OCI-LY3 (cell line): ENCODE data around the gene PRDM11.

Source experiments
- H2AFZ ChIP-seq: fragments of 200-600, 300-600 bp; shearing (Covaris generic); 2 replicates; pipeline ENCODE4 v1.6.0; 2014; ENCODE audit warnings: antibody characterized with exemption, low read depth, low read length
- H3K27ac ChIP-seq: fragments of 200-600, 300-600 bp; sonication (generic); 2 replicates; pipeline ENCODE4 v1.5.1; 2014; ENCODE audit warnings: mild to moderate bottlenecking, low read length, moderate library complexity, mixed read lengths
- H3K27me3 ChIP-seq: fragments of 200-600, 300-600 bp; sonication (generic); 2 replicates; pipeline ENCODE4 v1.6.1; 2014; ENCODE audit warnings: low read depth, low read length, mixed read lengths
- H3K36me3 ChIP-seq: fragments of 200-600, 300-600 bp; sonication (generic); replicated peaks from 2 replicates; pipeline ENCODE3; 2014; ENCODE audit warnings: low read depth, low read length, mixed read lengths
- H3K4me1 ChIP-seq: fragments of 300-600, 200-600 bp; sonication (generic); 2 replicates; pipeline ENCODE4 v1.6.1; 2014; ENCODE audit warnings: low read length, mixed read lengths
- H3K4me2 ChIP-seq: fragments of 200-600, 300-600 bp; sonication (generic); 2 replicates; pipeline ENCODE4 v1.6.1; 2014; ENCODE audit warnings: low read length, mixed read lengths
- H3K4me3 ChIP-seq: fragments of 300-600, 200-600 bp; sonication (generic); 2 replicates; pipeline ENCODE4 v1.5.1; 2014; ENCODE audit warnings: antibody characterized with exemption, mild to moderate bottlenecking, low read length, moderate library complexity
- H3K79me2 ChIP-seq: fragments of 300-600, 200-600 bp; shearing (Covaris generic); 2 replicates; pipeline ENCODE4 v1.6.1; 2014; ENCODE audit warnings: mild to moderate bottlenecking, low read length, mixed read lengths
- H3K9ac ChIP-seq: fragments of 300-600, 200-600 bp; shearing (Covaris generic); 2 replicates; pipeline ENCODE4 v1.6.0; 2014; ENCODE audit warnings: mild to moderate bottlenecking, low read length, moderate library complexity
- H3K9me3 ChIP-seq: fragments of 200-600, 300-600 bp; shearing (Covaris generic); 2 replicates; pipeline ENCODE4 v1.6.1; 2014; ENCODE audit warnings: low read length, mixed read lengths; ENCODE audit not compliant: insufficient read depth
- H4K20me1 ChIP-seq: fragments of 200-600, 300-600 bp; sonication (generic); 2 replicates; pipeline ENCODE4 v1.6.1; 2016; ENCODE audit warnings: low read length, mixed read lengths; ENCODE audit not compliant: insufficient read depth
- CTCF ChIP-seq: fragments of 200-600, 300-600 bp; sonication (generic); IDR thresholded peaks from 2 replicates; pipeline ENCODE4 v1.5.1; 2014; ENCODE audit warnings: antibody characterized with exemption, low read length, low read depth
- EZH2phosphoT487 ChIP-seq: fragments of 200-600 bp; shearing (Covaris generic); IDR thresholded peaks from 2 replicates; pipeline ENCODE4 v1.6.1; 2018; ENCODE audit warnings: antibody characterized with exemption, mixed run types, low read depth

PRDM11 gene

GRCh38 chr11:45133878-45134277, 12.6 kb upstream of the PRDM11 start:
- no peaks in the 10 kb centered on the region for H4K20me1 ChIP-seq
- no peak overlapping the region for H3K9ac ChIP-seq
- H2AFZ ChIP-seq = no peak overlapping the region
- no peaks in the 10 kb centered on the region for H3K36me3 ChIP-seq
- no peak overlapping the region for H3K4me3 ChIP-seq
- no peaks in the 10 kb centered on the region for H3K4me1 ChIP-seq
- H3K9me3 ChIP-seq = 0 out of 2 replicates have a peak, but pooled peaks cover 2% of the 10 kb centered on the region
- peaks cover 57% of the 10 kb centered on the region for H3K27me3 ChIP-seq
- no peaks in the 10 kb centered on the region for H3K79me2 ChIP-seq
- H3K27ac ChIP-seq = no peak overlapping the region
- no peak for TF ChIP-seq EZH2phosphoT487
- no peak for TF ChIP-seq CTCF
- H3K4me2 ChIP-seq = no peak overlapping the region

GRCh38 chr11:45141171-45141570, 5.3 kb upstream of the PRDM11 start:
- Histone ChIP-seq H3K4me2 (no peak overlapping the region), H3K9ac (no peak overlapping the region), H3K27ac (no peak overlapping the region), H3K9me3 (no peaks in the 10 kb centered on the region), H3K4me3 (no peak overlapping the region), H3K27me3 (peaks cover 52% of the 10 kb centered on the region), H2AFZ (no peak overlapping the region), H3K36me3 (no peaks in the 10 kb centered on the region), H3K79me2 (no peaks in the 10 kb centered on the region), H4K20me1 (no peaks in the 10 kb centered on the region), H3K4me1 (peaks cover 5% of the 10 kb centered on the region)
- TF ChIP-seq EZH2phosphoT487 (no peak), CTCF (no peak)

GRCh38 chr11:45141631-45142030, 4.8 kb upstream of the PRDM11 start:
- H3K4me3 ChIP-seq = no peak overlapping the region
- H3K27me3 ChIP-seq = peaks cover 53% of the 10 kb centered on the region
- no peaks in the 10 kb centered on the region for H3K9me3 ChIP-seq
- H4K20me1 ChIP-seq = no peaks in the 10 kb centered on the region
- H2AFZ ChIP-seq = no peak overlapping the region
- TF ChIP-seq EZH2phosphoT487 (no peak), CTCF (no peak)
- H3K4me1 ChIP-seq = peaks cover 5% of the 10 kb centered on the region
- no peak overlapping the region for H3K27ac ChIP-seq
- no peaks in the 10 kb centered on the region for H3K79me2 ChIP-seq
- H3K36me3 ChIP-seq = no peaks in the 10 kb centered on the region
- no peak overlapping the region for H3K9ac ChIP-seq
- H3K4me2 ChIP-seq = no peak overlapping the region

GRCh38 chr11:45142241-45143055, 4.0 kb upstream of the PRDM11 start:
- Histone ChIP-seq H3K79me2 (peaks cover 2% of the 10 kb centered on the region), H3K4me1 (peaks cover 6% of the 10 kb centered on the region), H4K20me1 (no peaks in the 10 kb centered on the region), H2AFZ (no peak overlapping the region), H3K4me2 (no peak overlapping the region), H3K36me3 (no peaks in the 10 kb centered on the region), H3K9ac (no peak overlapping the region), H3K27ac (no peak overlapping the region), H3K4me3 (no peak overlapping the region), H3K27me3 (peaks cover 53% of the 10 kb centered on the region), H3K9me3 (no peaks in the 10 kb centered on the region)
- TF ChIP-seq EZH2phosphoT487 (no peak), CTCF (no peak)
